Activated CD4-positive, alpha-beta T cell treated with anti-CD3 and anti-CD28 coated beads, Interleukin-10, Interleukin-2, amounts not matched to agents 100 ng/mL and 50 ng/mL, durations not matched to agents 16 hours and 8 hours (primary cell): ENCODE results near the gene NADK.
A peak's percentile ranks its signal among the peaks of the same experiment; 100 is the strongest.

ENCODE experiments used
- DNase-seq: peaks from one replicate; pipeline ENCODE4 v3.0.0-alpha.2; 2020

Gene NADK

GRCh38 chr1:1785666-1786065, 7.4 kb upstream of the NADK start:
- no peak for DNase-seq

GRCh38 chr1:1784933-1785332, 6.7 kb upstream of the NADK start:
- DNase-seq, result no peak

GRCh38 chr1:1783320-1783719, 5.0 kb upstream of the NADK start:
- no peak for DNase-seq

- DNase-seq, result peak; percentile 31
These were observed 4.3 kb upstream of the NADK start for GRCh38 chr1:1782399-1783221.

- DNase-seq, result no peak
These were observed 3.2 kb upstream of the NADK start for GRCh38 chr1:1781526-1781903.

- DNase-seq, result no peak
These were observed 2.6 kb upstream of the NADK start for GRCh38 chr1:1780598-1781525.

GRCh38 chr1:1779691-1780597, 1.7 kb upstream of the NADK start:
- DNase-seq, result peak; percentile 90

- DNase-seq, result no peak
These were observed 1.0 kb upstream of the NADK start for GRCh38 chr1:1779320-1779675.

GRCh38 chr1:1778663-1779319, 521 bp upstream of the NADK start:
- DNase-seq, result peak; percentile 82

GRCh38 chr1:1777583-1777899, 729 bp downstream of the NADK start:
- DNase-seq, result no peak

GRCh38 chr1:1776672-1777582, 1.3 kb downstream of the NADK start:
- DNase-seq, result no peak

- no peak for DNase-seq
These were observed 2.7 kb downstream of the NADK start for GRCh38 chr1:1775327-1776226.

- no peak for DNase-seq
These were observed 4.4 kb downstream of the NADK start for GRCh38 chr1:1773874-1774273.

GRCh38 chr1:1771096-1771495, 7.2 kb downstream of the NADK start:
- no peak for DNase-seq

- DNase-seq, result no peak
These were observed 8.2 kb downstream of the NADK start for GRCh38 chr1:1770102-1770501.

- no peak for DNase-seq
These were observed 9.8 kb downstream of the NADK start for GRCh38 chr1:1768249-1768992.

- DNase-seq, result no peak
These were observed 13.3 kb downstream of the NADK start for GRCh38 chr1:1764876-1765470.

GRCh38 chr1:1763657-1764621, 14.3 kb downstream of the NADK start:
- DNase-seq, result no peak
